HG03103 (cell line): ENCODE results near the gene VSIG10L2.
A peak's percentile ranks its signal among the peaks of the same experiment; 100 is the strongest.
"Not testable (repeated sequence)": the region's sequence is repeated elsewhere in the genome, so short reads cannot be mapped to it uniquely, and the experiment has no call there.

ENCODE experiments used
- ATAC-seq: cut with Tn5 transposase; IDR thresholded peaks from one replicate; pipeline ENCODE4 v1.9.1; 2021; ENCODE audit warnings: low read depth; ENCODE audit not compliant: unreplicated experiment

The VSIG10L2 gene

DNA sequence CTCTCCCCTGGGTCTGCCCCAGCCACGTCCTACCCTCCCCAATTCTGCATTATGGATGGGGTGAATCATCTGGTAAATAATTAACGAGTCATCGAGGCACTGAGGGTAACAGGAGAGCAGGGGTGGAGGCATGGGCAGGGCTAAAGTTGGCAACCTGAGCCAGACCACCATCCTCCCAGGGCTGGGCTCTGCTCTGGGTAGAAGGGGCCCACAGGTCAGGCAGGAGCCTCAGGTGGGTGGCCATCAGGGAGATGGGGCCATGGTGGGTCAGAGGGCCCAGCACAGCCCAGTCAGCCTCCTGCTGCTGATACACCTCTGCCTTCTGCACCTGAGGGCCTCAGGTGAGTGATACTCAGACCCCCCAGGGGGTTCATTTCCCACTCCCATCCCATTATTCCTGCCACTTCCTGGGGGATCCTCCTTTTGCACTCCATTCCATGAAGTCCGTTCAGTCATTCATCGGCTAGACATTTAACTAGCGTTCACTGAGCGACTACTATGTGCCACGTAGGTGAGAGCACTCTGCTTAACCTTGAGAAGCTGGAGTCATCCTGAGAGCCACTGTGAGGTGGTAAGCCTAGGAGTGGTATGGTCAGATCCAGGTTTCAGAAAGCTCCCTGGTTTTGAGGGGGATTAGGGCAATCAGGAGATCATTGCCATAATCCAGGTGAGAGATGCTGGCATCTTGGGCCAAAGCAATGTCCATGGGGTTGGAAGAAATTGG, at the start of gene VSIG10L2:
Gene VSIG10L2, plus strand, starts transcription at position 248 of the 724 bp plus-strand sequence. Its CDS starts 12 bp downstream, at position 260.
- no peak for ATAC-seq

DNA sequence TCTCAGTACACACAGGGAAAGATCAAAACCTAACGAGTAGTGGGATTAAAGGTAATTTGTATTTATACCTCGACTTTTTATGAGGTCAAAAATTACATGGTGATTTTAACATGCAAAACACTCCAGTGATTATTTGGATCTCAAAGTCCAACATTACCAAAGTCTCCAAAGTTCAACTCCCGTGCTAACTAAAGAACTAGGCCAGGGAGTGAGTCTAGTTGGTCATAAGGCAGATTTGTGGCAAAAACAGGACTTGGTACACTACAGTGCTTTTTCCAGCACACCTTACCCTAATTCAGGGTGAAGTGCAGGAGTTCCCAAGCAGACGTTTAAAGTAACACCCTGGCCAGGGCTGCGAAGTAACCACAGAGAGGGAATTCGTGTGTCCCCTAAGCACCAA, 44.0 kb upstream of the VSIG10L2 start:
- no peak for ATAC-seq

DNA sequence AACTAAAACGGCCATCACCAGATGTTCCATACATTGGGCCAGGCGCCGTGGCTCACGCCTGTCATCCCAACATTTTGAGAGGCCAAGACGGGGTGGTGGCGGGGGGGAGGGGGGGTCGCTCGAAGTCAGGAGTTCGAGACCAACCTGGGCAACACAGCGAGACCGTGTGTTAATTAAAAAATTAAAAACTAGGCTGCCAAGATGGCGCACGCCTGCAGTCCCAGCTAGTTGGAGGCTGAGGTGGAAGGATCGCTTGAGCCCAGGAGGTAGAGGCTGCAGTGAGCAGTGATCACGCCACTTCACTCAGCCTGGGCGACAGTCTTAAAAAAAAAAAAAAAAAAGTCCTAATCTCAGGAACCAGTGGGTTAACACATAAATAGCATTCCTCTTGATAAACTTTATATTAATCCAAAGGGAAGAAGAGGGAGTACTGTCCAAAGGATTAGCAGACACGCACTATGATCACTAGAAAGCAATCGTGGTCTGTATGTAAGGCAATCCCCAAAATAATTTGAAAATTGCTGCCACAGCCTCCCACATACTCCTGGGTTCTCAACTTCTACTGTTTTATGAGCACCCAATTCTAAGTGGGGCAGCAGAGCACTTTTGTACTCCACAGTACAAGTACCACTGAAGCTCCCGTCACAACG, 43.4 kb upstream of the VSIG10L2 start:
- ATAC-seq, result no peak

DNA sequence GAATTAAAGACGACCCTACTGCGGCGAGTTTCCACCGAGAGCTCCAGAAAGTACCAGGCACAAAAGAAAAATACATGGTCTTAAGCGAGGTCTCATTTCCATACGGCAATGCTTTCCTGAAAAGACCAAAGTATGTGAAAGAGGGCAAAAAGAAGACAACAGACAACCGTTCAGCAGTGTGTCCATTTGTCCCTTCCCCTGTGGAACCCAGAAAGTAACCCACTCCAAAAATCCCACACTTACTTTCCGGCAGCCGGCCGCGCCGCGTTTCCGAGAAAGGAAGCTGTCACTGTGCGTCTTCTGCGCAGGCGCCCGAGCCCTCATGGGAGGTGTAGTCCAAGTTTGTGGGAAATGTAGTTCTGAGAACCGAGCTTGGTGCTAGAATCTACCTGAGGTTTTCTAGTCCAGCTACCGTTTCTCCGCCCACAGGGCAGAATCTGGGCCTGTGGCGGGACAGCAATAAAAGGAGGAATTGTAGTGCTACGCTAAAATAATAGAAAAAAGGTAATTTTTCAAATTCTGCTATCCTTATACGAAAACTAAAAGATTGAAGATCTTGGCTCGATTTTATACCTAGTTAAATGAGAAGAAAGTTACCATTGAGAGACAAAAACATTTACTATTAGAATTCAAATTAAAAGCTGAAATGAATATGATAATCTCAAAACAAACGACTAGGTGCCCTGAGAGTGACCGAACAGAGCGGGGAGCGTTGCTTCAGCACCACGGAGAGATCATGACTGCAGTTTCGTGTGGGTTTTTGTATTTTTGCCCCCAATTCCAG, 42.7 kb upstream of the VSIG10L2 start, which contains the start of gene PUS3:
Gene PUS3, minus strand, starts transcription at position 280 of the 784 bp plus-strand sequence. CDS start 6,922 bp downstream, outside the sequence.
- ATAC-seq, result peak; percentile 98

DNA sequence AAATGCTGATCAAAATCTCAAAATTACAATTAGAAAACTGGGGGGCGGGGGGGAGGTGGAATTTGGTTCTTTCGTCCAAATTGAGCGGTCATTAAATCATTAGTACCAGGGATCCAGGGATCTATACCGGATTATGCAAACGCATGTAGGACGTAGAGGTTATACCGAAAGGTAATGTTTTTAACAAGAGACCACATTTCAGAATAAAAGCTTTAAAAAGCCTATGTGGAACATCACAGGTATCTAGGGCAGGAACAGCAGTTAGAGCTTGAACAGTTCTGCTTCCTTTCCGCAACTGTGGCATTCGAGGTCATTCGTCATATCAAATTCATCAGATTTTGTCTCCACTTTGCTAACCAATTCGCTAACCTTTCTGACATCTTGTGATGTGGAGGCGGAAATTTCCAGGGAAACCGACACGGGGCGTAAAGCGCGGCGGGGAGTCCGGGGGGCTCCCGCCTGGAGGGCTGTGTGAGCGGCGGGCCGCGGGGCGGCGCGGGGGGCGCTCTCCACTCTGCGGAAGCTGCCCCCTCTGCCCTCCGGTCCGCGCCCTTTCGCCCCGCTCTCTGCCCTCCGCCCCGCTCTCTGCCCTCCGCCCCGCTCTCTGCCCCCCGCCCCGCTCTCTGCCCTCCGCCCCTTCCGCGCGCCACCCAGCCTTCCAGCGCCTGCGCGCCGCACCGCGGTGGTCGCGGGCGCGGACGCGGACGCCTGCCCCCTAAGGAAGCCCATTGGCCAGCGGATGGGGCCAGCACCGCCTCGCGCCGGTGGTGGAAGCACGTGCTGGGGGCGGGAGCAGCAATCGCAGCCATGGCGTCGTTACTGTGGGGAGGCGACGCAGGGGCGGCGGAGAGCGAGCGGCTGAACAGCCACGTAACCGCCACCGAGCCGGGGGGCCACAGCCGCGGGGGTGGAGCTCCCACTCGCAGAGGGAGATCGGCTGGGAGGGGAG, 41.9 kb upstream of the VSIG10L2 start, which contains the start of gene DDX25:
Gene DDX25, plus strand, starts transcription at position 798 of the 949 bp plus-strand sequence. Its CDS starts 10 bp downstream, at position 808.
- ATAC-seq, result no peak

DNA sequence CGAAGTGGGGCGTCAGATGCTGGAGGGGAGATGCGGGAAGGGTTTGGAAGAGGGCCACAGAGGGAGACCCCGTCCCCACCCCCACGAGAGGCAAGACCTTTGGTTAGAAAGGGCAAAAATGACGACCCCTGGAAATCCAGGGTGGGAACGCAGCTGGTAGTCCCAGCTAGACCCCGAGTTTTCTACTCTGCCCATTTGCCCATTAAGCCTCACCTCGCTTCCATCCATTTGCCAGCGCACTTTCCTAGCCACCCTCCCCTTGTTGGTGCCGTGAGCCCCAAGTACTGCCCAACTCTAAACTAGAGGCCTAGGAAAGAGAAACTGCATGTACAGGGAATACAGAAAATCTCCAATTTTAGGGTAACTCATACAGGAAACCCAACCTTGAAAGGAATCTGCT, 41.2 kb upstream of the VSIG10L2 start:
- ATAC-seq, result no peak

DNA sequence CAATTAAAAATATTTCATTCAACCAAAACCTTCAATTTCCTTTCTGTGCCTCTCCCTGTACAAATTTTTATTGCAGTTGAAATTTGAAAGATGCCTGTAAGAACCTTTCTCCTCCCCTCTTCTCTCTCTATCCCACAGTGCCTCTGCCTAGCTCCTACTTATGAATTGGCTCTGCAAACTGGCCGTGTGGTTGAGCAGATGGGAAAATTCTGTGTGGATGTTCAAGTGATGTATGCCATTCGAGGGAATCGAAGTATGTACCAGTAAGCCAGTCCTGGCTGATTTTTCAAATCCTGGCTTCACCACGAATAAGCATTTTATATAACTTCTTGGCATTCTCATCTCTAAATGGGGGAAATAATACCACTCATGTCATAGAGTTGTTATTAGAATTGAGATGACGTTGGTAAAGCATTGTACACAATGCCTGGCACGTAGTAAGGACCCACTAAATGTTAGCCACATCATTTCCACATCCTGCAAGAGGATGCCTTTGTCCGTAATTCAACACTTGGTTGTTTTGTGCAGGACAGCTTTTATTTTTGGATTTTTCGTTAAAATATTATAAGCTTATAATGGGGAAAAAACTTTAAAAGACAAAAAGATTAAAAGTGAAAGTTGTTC, 35.5 kb upstream of the VSIG10L2 start:
- no peak for ATAC-seq

DNA sequence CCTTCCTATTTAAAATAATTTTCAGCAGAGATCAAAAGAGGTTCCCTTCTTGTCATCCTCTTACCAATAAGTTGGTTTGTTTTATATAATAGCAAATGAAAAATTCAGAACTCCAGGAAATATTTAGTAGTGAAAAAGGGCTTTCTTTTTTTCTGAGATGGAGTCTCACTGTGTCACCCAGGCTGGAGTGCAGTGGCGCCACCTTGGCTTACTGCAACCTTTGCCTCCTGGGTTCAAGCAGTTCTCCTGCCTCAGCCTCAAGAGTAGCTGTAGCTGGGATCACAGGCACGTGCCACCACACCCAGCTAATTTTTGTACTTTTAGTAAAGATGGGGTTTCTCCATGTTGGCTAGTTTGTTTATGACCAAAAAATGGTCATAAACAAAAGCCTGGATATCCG, 31.2 kb upstream of the VSIG10L2 start:
- ATAC-seq, result not testable (repeated sequence)

DNA sequence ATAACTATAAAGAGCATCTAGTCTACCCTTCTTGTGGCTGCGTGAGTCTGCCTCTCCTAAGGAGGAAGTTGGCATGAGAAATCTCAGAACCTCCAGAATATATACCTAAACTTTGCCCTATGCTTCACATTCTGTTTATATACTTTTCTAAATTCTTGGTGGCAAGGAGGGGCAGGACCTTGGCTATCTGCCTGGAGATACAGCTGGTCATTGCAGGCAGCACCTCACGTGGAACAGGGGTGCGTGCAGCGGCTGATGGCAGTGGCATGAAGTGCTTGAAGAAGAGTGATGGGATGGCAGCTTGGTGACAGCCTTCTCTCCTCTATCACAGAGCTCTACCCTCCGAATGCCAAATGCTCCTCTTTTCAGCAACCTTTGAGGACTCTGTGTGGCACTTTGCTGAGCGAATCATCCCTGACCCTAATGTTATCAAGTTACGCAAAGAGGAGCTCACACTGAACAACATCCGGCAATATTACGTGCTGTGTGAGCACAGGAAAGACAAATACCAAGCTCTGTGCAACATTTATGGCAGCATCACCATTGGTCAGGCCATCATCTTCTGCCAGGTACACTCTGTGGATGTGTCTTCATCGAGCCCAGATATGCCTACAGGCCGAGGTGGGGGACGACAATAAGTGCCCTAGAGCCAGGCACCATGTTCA, 29.0 kb upstream of the VSIG10L2 start:
- no peak for ATAC-seq

DNA sequence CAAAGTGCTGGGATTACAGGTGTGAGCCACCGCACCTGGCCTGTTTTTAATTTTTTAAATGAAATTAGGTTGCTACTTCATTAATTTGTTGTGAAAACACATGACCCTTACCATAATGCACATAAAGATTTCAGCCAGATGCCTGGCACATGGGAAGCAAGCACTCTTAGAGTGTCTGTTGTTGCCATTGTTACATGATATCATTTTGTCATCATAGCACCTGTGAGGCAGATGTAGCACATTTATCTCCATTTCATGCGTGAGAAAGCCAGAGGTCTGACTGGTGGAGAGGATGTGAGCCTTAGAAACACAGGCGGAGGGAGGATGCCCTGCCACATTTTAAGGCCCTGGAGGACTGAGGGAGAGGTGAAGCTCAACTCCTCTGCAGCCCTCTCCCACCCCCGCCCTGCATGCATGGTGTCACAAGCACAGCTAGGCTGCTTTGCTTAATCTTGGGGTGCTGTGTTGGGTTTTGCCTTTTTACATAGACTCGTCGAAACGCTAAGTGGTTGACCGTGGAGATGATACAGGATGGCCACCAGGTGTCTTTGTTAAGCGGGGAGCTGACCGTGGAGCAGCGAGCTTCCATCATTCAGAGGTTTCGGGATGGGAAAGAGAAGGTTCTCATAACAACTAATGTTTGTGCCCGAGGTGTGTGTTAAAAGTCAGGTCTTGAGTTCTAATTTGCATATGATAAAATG, 27.6 kb upstream of the VSIG10L2 start:
- ATAC-seq, result no peak

DNA sequence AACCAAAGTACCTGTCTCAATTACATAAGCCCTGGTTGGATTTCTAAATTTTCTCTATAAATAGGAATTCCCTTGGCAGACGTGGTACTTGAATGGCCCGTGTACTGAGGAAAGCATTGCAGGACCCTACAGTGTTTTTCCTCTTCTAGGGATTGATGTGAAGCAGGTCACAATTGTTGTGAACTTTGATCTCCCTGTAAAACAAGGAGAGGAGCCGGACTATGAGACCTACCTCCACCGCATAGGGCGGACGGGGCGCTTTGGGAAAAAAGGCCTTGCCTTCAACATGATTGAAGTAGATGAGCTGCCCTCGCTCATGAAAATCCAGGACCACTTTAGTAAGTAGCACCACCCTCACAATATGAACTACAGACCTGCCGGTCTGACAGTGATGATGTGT, 24.8 kb upstream of the VSIG10L2 start:
- no peak for ATAC-seq

DNA sequence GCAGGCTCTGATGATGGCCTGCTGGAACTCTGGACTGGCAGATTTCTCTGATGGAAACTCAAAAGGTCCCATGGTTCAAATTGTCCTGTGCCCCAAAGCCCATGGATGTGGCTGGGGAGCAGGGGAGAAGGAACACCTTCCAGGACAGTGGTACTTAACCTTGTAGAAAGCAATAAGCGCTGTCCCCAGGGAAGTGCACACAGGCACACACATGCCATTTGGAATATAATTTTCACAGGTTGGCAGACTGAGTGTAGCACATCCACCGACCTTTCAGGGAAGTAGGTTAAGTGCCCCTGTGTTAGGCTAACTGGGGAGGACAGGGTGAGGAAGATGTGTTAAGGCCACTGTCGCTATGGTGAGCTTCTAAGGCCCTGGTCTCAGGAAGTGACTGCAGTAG, 23.7 kb upstream of the VSIG10L2 start:
- no peak for ATAC-seq

DNA sequence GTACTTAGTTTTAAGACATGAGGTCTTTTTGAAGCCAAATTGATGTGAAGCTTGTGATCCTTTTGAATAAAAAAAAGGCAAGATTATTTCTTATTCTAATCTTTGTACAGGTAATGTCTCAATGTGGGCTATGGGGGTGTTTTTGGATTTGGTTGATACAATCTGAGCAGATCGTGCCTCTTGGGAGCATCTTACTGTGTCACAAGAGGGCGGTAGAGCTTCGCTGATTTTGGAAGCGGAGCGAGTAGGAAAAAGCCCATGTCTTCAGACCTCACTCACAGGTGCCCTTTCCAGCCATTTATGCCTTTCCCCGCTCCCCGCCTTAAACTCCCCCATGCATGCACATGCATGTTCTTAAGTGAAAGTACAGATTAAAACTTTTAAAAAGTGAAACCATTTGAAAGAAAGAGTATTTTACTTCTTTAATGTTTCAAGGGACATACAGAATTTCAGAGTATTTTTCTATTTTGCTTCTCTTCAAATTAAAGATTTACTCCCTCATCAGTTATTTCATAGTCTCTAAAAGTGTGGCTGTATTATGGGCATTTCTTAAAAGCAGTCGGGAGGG, 22.7 kb upstream of the VSIG10L2 start:
- peak; percentile 63 for ATAC-seq

DNA sequence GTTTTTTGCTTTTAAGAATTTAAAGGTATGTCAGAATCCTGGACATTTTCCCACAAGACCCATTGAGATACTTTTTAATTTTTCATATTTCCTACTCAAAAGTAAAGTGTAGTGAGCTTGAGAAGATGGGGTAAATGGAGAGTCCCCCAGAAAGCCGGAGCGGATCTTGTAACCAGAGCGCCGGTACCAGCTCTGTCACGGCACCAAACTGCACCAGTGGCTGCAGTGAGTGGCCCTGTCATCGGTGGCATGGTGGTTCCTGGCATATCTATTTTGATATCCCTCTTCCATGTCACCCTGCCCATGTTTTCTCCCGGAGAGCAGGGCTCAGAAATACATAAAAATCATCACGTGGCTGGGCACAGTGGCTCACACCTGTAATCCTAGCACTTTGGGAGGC, 22.2 kb upstream of the VSIG10L2 start:
- no peak for ATAC-seq

DNA sequence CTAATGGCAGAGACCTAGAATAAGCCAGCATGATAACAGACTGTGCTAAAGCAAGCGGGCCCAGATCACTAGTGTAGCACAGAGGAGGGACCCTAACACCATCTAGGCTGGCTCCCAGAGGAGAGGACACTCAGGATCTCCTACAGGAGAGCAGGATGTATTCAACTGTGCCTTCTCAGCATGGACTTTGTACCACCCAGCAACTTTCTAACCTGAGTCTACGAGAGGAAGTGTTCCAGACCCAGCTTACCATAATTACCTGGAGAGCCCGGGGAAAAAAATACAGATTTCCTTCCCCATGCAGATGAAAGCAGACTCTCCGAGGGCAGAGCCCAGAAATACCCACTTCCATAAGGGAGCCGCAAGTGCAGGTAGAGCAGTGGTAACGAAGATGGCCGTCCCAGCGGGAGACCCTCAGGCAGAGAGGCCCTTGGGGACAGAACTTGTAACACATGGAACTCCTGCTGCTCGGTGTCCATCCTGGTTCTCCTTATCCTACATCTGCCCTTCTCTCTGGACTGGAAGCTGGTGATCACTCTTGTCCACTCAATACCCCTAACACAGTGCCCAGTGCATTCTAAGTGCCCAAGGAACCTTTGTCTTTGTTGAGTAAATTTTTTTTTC, 21.3 kb upstream of the VSIG10L2 start:
- no peak for ATAC-seq

DNA sequence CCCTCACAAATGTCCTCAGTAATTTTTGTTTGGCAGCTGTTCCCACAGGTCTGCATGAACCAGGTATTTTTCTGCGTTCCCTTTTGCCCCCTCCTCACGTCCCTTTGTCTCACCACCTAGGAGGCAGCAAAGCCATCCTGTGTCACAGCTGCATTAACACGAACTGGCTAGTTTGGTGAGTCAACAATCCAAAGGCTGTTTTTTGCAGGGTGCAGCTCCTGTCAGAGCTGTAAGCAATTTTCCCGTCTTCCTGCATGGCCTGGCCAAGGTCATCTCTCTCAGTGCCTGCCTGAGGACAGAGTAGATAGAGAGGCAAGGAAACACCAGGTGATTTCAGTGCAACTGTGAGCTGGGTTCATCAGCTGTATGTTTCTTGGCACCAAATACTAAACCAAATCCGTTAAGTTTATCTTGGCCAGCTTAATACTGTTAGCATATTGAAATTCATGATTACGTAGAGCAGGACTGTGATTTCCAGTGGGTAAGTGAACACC, 20.6 kb upstream of the VSIG10L2 start:
- no peak for ATAC-seq

DNA sequence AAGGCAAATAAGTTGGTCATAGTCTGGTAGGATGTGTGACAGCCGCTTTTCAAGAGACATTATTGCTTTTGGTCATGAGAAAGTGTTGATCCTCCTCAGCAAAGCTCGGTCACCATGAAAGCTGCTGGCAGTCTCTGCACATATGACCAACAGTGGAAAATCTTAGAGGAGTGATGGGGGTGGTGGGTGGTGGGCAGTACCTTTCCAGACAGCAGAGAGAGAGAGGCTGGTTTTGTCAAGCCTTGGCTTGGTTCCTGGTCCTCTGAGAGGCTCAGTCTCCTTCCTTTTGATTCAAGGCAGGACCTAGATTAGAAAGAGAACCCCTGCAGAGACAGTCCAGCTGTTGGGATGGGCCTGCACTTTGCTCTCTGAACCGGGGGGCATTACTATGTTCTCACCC, 20.0 kb upstream of the VSIG10L2 start:
- ATAC-seq, result no peak

DNA sequence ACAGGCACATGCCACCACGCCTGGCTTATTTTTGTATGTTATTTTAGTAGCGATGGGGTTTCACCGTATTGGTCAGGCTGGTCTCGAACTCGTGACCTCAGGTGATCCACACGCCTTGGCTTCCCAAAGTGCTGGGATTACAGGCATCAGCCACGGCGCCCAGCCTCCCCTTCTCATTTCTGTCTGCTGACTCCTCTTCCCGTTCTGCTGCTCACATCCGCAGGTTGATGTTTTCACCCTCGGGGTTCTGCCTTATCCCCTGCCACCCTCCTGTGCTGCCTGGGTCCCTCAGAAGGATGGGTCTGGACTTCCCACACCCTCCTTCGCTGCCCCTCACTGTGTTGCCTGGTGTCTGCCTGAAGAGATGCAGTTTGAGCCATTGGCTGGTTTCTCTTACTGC, 19.2 kb upstream of the VSIG10L2 start:
- no peak for ATAC-seq
